OCI-M1 (cell line): ENCODE data around the gene RPS6KC1.
"Not testable (repeated sequence)": the region's sequence is repeated elsewhere in the genome, so short reads cannot be mapped to it uniquely, and the experiment has no call there.

Source experiments
- DNase-seq: peaks from one replicate; lab custom pipeline; 2025; lab: John Stamatoyannopoulos, UW

Gene RPS6KC1

GRCh38 chr1:213110349-213111300, 59.6 kb downstream of the RPS6KC1 start:
- no peak for DNase-seq

- no peak for DNase-seq
Measured at GRCh38 chr1:213111502-213111901, 60.5 kb downstream of the RPS6KC1 start.

DNA sequence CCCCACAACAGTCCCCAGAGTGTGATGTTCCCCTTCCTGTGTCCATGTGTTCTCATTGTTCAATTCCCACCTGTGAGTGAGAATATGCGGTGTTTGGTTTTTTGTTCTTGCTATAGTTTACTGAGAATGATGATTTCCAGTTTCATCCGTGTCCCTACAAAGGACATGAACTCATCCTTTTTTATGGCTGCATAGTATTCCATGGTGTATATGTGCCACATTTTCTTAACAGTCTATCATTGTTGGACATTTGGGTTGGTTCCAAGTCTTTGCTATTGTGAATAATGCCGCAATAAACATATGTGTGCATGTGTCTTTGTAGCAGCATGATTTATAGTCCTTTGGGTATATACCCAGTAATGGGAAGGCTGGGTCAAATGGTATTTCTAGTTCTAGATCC, 61.7 kb downstream of the RPS6KC1 start:
- DNase-seq: not testable (repeated sequence)

DNA sequence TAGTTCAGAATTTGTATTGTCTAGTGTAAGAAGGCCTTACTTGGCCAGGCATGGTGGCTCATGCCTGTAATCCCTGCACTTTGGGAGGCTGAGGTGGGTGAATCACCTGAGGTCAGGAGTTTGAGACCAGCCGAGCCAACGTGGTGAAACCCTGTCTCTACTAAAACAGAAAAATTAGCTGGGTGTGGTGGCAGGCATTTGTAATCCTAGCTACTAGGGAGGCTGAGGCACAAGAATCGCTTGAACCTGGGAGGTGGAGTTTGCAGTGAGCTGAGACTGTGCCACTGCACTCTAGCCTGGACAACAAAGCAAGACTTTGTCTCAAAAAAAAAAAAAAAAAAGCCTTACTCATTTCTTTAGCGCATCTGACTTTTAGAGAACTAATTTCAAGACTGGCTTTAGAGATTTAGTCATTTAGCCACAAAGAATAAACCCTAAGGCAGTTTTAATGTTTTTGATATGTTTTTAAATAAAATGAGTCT, 66.7 kb downstream of the RPS6KC1 start:
- not testable (repeated sequence) for DNase-seq

DNA sequence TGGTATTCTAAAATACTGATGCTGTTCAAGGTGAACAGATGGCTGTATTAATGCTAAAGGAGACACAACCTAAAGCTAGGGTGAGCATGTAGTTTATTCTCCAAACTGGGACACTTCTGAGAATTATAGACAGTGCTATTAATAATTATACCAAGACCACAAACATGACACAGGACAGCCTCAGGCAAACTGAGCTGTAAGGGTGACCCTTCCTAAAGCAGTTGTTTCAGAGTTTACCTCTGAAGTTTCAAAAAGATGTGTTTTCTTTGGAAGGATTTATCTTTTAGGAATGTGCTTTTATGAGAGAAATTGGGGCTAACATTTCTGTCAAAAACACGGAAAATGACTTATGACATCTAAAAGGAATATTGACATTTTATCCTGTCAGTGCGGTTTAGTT, 68.8 kb downstream of the RPS6KC1 start:
- no peak for DNase-seq

DNA sequence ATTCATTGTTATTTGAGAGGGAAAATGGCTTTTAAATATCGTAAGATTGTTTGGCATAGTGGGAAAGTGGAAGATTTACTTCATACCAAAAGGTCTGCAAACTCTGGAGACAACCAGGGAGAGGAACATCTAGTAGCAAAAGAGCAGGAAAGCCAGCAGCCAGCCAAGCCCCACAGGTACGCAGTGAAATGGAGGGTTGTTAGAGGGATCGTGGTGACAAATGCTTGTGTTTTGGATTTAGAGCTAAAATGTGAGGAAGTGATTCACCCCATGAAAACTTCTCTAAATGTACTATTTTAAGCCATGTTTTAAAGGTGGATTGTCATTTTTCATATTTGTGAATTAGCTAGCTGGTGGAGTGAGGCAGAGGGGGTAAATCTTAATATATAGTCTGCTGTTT, 69.3 kb downstream of the RPS6KC1 start:
- no peak for DNase-seq

- DNase-seq: no peak
Measured at GRCh38 chr1:213120961-213121360, 69.9 kb downstream of the RPS6KC1 start.

- peak; percentile 73 for DNase-seq
Measured at GRCh38 chr1:213122514-213122929, 71.5 kb downstream of the RPS6KC1 start.

DNA sequence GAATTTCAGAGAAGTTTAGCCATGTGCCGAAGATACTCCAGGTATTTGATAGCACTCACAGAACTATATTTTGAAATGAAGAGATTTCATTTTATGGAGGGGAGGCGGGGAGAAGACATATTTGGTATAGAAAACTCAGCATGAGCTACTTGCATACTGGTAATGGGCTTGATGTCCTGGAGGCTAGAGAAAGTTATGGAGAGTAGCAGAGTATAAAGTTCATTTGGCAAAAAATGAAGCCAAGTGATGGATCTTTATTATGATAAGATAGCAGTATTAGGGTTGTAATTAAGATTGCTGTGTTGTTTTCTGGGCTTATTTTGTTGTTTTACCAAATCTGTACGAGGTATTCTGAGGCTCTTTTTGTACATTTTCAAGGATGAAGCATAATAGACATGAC, 72.0 kb downstream of the RPS6KC1 start:
- no peak for DNase-seq

DNA sequence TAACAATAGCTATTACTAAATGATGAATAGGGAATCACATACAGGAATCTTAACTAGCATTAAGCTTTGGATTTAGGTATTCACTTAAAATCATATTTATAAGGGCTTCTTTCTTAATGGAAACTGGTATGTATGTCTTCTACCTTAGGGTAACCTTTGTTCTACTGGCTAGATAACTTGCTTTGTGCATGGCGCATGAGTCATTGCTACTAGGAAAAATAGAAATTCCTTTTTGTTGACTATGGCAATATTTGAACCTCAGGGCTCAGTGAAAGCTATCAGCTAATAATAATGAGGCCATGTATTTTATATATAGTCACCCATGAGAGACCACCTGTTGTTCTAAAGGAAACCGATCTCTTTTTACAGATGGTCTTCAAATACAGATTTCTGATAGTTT, 72.5 kb downstream of the RPS6KC1 start:
- DNase-seq: no peak

DNA sequence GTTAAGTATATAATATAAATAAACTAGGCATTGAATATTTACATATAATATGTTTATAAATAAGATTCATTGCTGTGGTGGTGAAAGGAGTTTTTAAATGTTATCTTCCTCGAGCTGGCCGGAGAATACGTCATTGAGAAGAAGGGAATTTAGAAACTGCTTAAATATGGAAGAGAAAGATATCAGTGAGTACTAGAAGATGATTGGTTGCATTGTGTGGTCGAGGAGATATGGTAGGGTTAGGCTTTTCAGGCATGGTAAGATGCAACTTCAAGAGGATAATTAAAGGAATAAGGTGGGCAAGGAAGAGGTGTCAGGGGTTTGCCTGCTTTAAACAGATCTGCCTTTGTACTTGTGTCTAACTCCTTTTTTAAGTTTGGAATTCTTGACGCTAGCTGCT, 73.5 kb downstream of the RPS6KC1 start:
- peak; percentile 81 for DNase-seq

- no peak for DNase-seq
Measured at GRCh38 chr1:213125643-213126042, 74.6 kb downstream of the RPS6KC1 start.

- DNase-seq: no peak
Measured at GRCh38 chr1:213127074-213127473, 76.0 kb downstream of the RPS6KC1 start.

DNA sequence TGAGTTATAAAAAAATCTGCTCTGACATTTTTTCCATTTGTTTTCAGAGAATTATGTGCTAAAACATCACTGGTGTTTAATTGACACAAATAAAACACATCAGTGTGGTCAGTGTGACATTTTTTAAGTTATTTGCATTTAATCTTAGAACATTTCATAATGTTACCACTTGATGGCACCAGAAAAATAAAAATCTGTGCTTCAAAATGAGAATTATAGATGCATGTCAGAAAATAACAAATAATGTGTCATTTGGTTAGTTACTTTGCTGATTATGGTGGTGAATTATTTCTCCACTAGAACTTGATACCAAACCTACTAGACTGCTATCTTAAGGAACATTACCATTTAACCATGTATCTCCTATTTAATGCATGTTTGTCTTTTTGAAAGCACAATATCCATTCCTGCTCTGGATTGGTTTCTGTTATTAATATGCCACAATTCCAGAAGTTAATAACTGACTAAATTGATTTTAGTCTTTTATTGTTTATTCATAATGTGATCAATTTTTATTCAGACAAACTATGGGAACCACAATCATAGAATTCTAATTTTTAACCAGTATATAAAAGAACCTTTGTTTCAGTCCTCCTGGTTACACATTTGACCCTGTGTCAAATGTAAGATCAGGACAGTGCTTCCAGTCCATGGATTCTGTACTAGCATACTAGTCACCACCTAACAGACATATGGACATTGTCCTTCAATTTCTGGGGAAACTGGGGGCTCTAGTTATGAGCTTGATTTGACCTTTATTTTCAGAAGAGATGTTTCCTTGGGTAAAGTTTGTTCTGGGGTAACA, 81.0 kb downstream of the RPS6KC1 start:
- DNase-seq: peak; percentile 38

- peak; percentile 33 for DNase-seq
Measured at GRCh38 chr1:213135572-213135971, 84.5 kb downstream of the RPS6KC1 start.

GRCh38 chr1:213136190-213136917, 85.3 kb downstream of the RPS6KC1 start:
- DNase-seq: peak; percentile 59

DNA sequence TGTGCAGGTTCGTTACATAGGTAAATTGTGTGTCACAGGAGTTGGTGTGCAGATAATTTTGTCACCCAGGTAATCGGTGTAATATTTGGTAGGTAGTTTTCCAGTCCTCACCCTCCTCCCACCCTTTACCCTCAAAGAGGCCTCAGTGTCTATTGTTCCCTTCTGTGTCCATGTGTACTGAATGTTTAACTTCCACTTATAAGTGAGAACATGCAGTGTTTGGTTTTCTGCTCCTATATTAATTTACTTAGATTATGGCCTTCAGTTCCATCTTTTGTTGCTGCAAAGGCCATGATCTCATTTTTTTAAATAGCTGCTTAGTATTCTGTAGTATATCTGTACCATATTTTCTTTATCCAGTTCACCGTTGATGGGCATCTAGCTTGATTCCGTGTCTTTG, 87.3 kb downstream of the RPS6KC1 start:
- no peak for DNase-seq

GRCh38 chr1:213138892-213139291, 87.9 kb downstream of the RPS6KC1 start:
- DNase-seq: peak; percentile 86

- no peak for DNase-seq
Measured at GRCh38 chr1:213148905-213149304, 97.9 kb downstream of the RPS6KC1 start.

DNA sequence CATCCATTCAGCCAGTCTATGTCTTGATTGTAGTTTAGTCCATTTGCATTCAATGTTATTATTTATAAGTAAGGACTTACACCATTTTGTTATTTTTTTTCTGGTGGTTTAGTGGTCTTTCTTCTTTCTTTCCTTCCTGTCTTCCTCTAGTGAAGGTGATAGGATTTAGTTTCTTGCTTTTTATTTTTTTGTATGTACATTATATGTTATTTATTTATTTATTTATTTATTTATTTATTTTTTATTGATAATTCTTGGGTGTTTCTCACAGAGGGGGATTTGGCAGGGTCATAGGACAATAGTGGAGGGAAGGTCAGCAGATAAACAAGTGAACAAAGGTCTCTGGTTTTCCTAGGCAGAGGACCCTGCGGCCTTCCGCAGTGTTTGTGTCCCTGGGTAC, 99.0 kb downstream of the RPS6KC1 start:
- not testable (repeated sequence) for DNase-seq

GRCh38 chr1:213154056-213154685, 103.1 kb downstream of the RPS6KC1 start:
- peak; percentile 84 for DNase-seq

DNA sequence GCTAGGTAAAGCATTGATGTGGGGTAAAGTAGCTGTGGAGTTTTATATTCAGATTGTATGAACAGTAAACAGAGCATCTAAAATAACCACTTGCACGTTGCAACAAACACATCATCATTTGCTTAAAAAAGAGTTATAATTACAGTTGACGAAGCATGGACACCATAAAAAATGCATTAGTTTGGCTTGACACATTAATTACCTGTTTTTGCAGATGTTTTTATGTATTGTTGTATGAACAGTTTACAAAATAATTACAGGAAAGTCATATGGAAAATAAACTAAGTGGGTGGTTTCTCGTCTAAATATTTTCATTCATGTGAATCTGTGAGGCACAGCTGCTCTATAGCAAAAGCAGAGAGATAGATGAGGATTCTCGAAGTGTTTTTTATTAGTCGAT, 108.3 kb downstream of the RPS6KC1 start:
- no peak for DNase-seq
